Measurements from ENCODE around the gene SLAMF8.
A peak's percentile ranks its signal among the peaks of the same experiment; 100 is the strongest.

GRCh38 chr1:159798893-159799292, 27.8 kb upstream of the SLAMF8 start:
- TF ChIP-seq CTCF (IDR thresholded peaks at IDR 0.05), result peak; percentile 48
- no peak for TF ChIP-seq FOXP4 (CRISPR knock-in tag; IDR thresholded peaks at IDR 0.05)
- TF ChIP-seq FOXJ3 (CRISPR knock-in tag; IDR thresholded peaks at IDR 0.05; ENCODE audit: borderline replicate concordance), result no peak
- no peak for TF ChIP-seq MAX (CRISPR knock-in tag; IDR thresholded peaks at IDR 0.05)
- no peak for TF ChIP-seq ZSCAN18 (CRISPR knock-in tag; IDR thresholded peaks at IDR 0.05)
- no peak for TF ChIP-seq NFYB (CRISPR knock-in tag; conservative IDR thresholded peaks at IDR 0.05; ENCODE audit: low read depth)
- TF ChIP-seq PREB (CRISPR knock-in tag; IDR thresholded peaks at IDR 0.05; ENCODE audit: borderline replicate concordance), result no peak
